HEK293 (cell line): ENCODE data around the gene ATP5F1D.

Experiments
- EGR2 ChIP-seq: fragments of 450-650 bp; formaldehyde crosslinking; IDR thresholded peaks from 2 replicates; pipeline ENCODE4 v1.5.1; 2016; ENCODE audit warnings: low read depth, missing biosample characterization, missing genetic modification characterization
- GLIS1 ChIP-seq: fragments of 450-650 bp; formaldehyde crosslinking; IDR thresholded peaks from 2 replicates; pipeline ENCODE4 v1.5.1; 2016; ENCODE audit warnings: missing biosample characterization, missing genetic modification characterization
- IKZF3 ChIP-seq: fragments of 450-650 bp; IDR thresholded peaks from 2 replicates; pipeline ENCODE4 v1.5.0; 2018; ENCODE audit warnings: missing biosample characterization, mild to moderate bottlenecking, missing genetic modification characterization, moderate library complexity
- MEIS1 ChIP-seq: sonication (generic); formaldehyde crosslinking; IDR thresholded peaks from 2 replicates; pipeline ENCODE4 v1.8.1; 2022; ENCODE audit warnings: missing genetic modification reagents, mild to moderate bottlenecking, borderline replicate concordance
- PRDM6 ChIP-seq: fragments of 450-650 bp; formaldehyde crosslinking; IDR thresholded peaks from 2 replicates; pipeline ENCODE4 v1.5.1; 2017; ENCODE audit warnings: missing biosample characterization, missing genetic modification characterization
- REPIN1 ChIP-seq: fragments of 450-650 bp; formaldehyde crosslinking; IDR thresholded peaks from 2 replicates; pipeline ENCODE4 v1.5.1; 2017; ENCODE audit warnings: missing biosample characterization, missing genetic modification characterization, low read depth
- SCRT2 ChIP-seq: fragments of 450-650 bp; formaldehyde crosslinking; IDR thresholded peaks from 2 replicates; pipeline ENCODE4 v1.5.1; 2016; ENCODE audit warnings: missing biosample characterization, missing genetic modification characterization
- SETDB1 ChIP-seq: IDR thresholded peaks from one replicate; pipeline ENCODE4 v1.6.1; 2017; ENCODE audit warnings: mild to moderate bottlenecking, low read length, moderate library complexity, mixed read lengths; ENCODE audit not compliant: insufficient read length
- WT1 ChIP-seq: fragments of 450-650 bp; formaldehyde crosslinking; IDR thresholded peaks from 2 replicates; pipeline ENCODE4 v1.5.1; 2016; ENCODE audit warnings: missing biosample characterization, missing genetic modification characterization
- YY1 ChIP-seq: fragments of 450-650 bp; formaldehyde crosslinking; IDR thresholded peaks from 2 replicates; pipeline ENCODE4 v1.5.1; 2018; ENCODE audit warnings: missing biosample characterization, missing genetic modification characterization
- YY2 ChIP-seq: fragments of 450-650 bp; formaldehyde crosslinking; IDR thresholded peaks from 2 replicates; pipeline ENCODE4 v1.5.1; 2016; ENCODE audit warnings: missing biosample characterization, missing genetic modification characterization
- ZBTB6 ChIP-seq: fragments of 450-650 bp; formaldehyde crosslinking; IDR thresholded peaks from 2 replicates; pipeline ENCODE4 v1.5.1; 2017; ENCODE audit warnings: missing biosample characterization, missing genetic modification characterization
- ZBTB8A ChIP-seq: fragments of 450-650 bp; formaldehyde crosslinking; IDR thresholded peaks from 2 replicates; pipeline ENCODE4 v1.5.1; 2016; ENCODE audit warnings: missing biosample characterization, missing genetic modification characterization
- ZEB2 ChIP-seq: fragments of 450-650 bp; formaldehyde crosslinking; IDR thresholded peaks from 2 replicates; pipeline ENCODE4 v1.5.1; 2016; ENCODE audit warnings: missing biosample characterization, missing genetic modification characterization
- ZFHX2 ChIP-seq: fragments of 450-650 bp; formaldehyde crosslinking; conservative IDR thresholded peaks from 2 replicates; pipeline ENCODE4 v1.5.1; 2016; ENCODE audit warnings: missing biosample characterization, missing genetic modification characterization
- ZFP41 ChIP-seq: fragments of 450-650 bp; formaldehyde crosslinking; IDR thresholded peaks from 2 replicates; pipeline ENCODE4 v1.5.1; 2016; ENCODE audit warnings: missing biosample characterization, missing genetic modification characterization, borderline replicate concordance
- ZNF132 ChIP-seq: fragments of 450-650 bp; formaldehyde crosslinking; IDR thresholded peaks from 2 replicates; pipeline ENCODE4 v1.5.1; 2017; ENCODE audit warnings: missing biosample characterization, missing genetic modification characterization, borderline replicate concordance
- ZNF16 ChIP-seq: fragments of 450-650 bp; formaldehyde crosslinking; IDR thresholded peaks from 2 replicates; pipeline ENCODE4 v1.5.1; 2016; ENCODE audit warnings: low read depth, missing biosample characterization, missing genetic modification characterization
- ZNF248 ChIP-seq: fragments of 450-650 bp; formaldehyde crosslinking; IDR thresholded peaks from 2 replicates; pipeline ENCODE4 v1.5.1; 2017; ENCODE audit warnings: missing biosample characterization, missing genetic modification characterization
- ZNF362 ChIP-seq: fragments of 450-650 bp; formaldehyde crosslinking; IDR thresholded peaks from 2 replicates; pipeline ENCODE4 v1.5.1; 2016; ENCODE audit warnings: missing biosample characterization, missing genetic modification characterization
- ZNF423 ChIP-seq: fragments of 450-650 bp; formaldehyde crosslinking; IDR thresholded peaks from 2 replicates; pipeline ENCODE4 v1.5.1; 2016; ENCODE audit warnings: missing biosample characterization, missing genetic modification characterization
- ZNF48 ChIP-seq: fragments of 450-650 bp; formaldehyde crosslinking; IDR thresholded peaks from 2 replicates; pipeline ENCODE4 v1.5.1; 2016; ENCODE audit warnings: missing biosample characterization, missing genetic modification characterization
- ZNF560 ChIP-seq: fragments of 450-650 bp; formaldehyde crosslinking; IDR thresholded peaks from 2 replicates; pipeline ENCODE4 v1.5.1; 2017; ENCODE audit warnings: missing biosample characterization, missing genetic modification characterization, borderline replicate concordance
- ZNF571 ChIP-seq: fragments of 450-650 bp; formaldehyde crosslinking; IDR thresholded peaks from 2 replicates; pipeline ENCODE4 v1.5.0; 2017; ENCODE audit warnings: missing biosample characterization, missing genetic modification characterization
- ZNF585B ChIP-seq: fragments of 450-650 bp; formaldehyde crosslinking; IDR thresholded peaks from 2 replicates; pipeline ENCODE4 v1.5.1; 2016; ENCODE audit warnings: missing biosample characterization, missing genetic modification characterization
- ZNF629 ChIP-seq: fragments of 450-650 bp; formaldehyde crosslinking; IDR thresholded peaks from 2 replicates; pipeline ENCODE4 v1.5.1; 2017; ENCODE audit warnings: missing biosample characterization, missing genetic modification characterization
- ZNF664 ChIP-seq: fragments of 450-650 bp; formaldehyde crosslinking; IDR thresholded peaks from 2 replicates; pipeline ENCODE4 v1.5.1; 2016; ENCODE audit warnings: missing biosample characterization, missing genetic modification characterization
- ZNF670 ChIP-seq: fragments of 450-650 bp; formaldehyde crosslinking; IDR thresholded peaks from 2 replicates; pipeline ENCODE4 v1.5.1; 2016; ENCODE audit warnings: missing biosample characterization, missing genetic modification characterization, low read depth
- ZNF776 ChIP-seq: fragments of 450-650 bp; formaldehyde crosslinking; IDR thresholded peaks from 2 replicates; pipeline ENCODE4 v1.5.0; 2017; ENCODE audit warnings: missing biosample characterization, missing genetic modification characterization, borderline replicate concordance
- ZSCAN5A ChIP-seq: fragments of 450-650 bp; formaldehyde crosslinking; IDR thresholded peaks from 2 replicates; pipeline ENCODE4 v1.5.1; 2016; ENCODE audit warnings: missing biosample characterization, missing genetic modification characterization
- TF ChIP-seq, protein P1 (sequence below): fragments of 450-650 bp; formaldehyde crosslinking; IDR thresholded peaks from 2 replicates; pipeline ENCODE4 v1.5.1; 2016; ENCODE audit warnings: missing biosample characterization, missing genetic modification characterization
- TF ChIP-seq, protein P2 (sequence below): fragments of 450-650 bp; formaldehyde crosslinking; IDR thresholded peaks from 2 replicates; pipeline ENCODE4 v1.5.1; 2016; ENCODE audit warnings: missing biosample characterization, missing genetic modification characterization
- TF ChIP-seq, protein P3 (sequence below): fragments of 450-650 bp; formaldehyde crosslinking; IDR thresholded peaks from 2 replicates; pipeline ENCODE4 v1.5.1; 2016; ENCODE audit warnings: missing biosample characterization, missing genetic modification characterization

The ATP5F1D gene

GRCh38 chr19:1259206-1259875 lies 17.8 kb downstream of the ATP5F1D start (continued):
- TF ChIP-seq, protein P1, sequence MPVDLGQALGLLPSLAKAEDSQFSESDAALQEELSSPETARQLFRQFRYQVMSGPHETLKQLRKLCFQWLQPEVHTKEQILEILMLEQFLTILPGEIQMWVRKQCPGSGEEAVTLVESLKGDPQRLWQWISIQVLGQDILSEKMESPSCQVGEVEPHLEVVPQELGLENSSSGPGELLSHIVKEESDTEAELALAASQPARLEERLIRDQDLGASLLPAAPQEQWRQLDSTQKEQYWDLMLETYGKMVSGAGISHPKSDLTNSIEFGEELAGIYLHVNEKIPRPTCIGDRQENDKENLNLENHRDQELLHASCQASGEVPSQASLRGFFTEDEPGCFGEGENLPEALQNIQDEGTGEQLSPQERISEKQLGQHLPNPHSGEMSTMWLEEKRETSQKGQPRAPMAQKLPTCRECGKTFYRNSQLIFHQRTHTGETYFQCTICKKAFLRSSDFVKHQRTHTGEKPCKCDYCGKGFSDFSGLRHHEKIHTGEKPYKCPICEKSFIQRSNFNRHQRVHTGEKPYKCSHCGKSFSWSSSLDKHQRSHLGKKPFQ (tag by site-specific recombination): no peak
- TF ChIP-seq ZNF664 (tag by site-specific recombination): no peak
- TF ChIP-seq ZNF48: no peak
- no peak for TF ChIP-seq SETDB1
- no peak for TF ChIP-seq YY2 (tag by site-specific recombination)
- TF ChIP-seq SCRT2 (tag by site-specific recombination): no peak
- TF ChIP-seq ZNF776: no peak
- TF ChIP-seq PRDM6 (tag by site-specific recombination): no peak
- TF ChIP-seq IKZF3 (tag by site-specific recombination): peak; percentile 10; the same call in 1 of the 2 replicates
- no peak for TF ChIP-seq ZNF423 (tag by site-specific recombination)
- TF ChIP-seq ZBTB6 (tag by site-specific recombination): no peak
- TF ChIP-seq ZNF585B: no peak
- no peak for TF ChIP-seq YY1
- no peak for TF ChIP-seq ZNF670 (tag by site-specific recombination)
- TF ChIP-seq EGR2 (tag by site-specific recombination): peak; percentile 79
- TF ChIP-seq ZNF16 (tag by site-specific recombination): no peak
- TF ChIP-seq ZNF248: no peak
- TF ChIP-seq, protein P2, sequence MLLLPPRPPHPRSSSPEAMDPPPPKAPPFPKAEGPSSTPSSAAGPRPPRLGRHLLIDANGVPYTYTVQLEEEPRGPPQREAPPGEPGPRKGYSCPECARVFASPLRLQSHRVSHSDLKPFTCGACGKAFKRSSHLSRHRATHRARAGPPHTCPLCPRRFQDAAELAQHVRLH (tag by site-specific recombination): no peak
- no peak; the same call in 1 of the 2 replicates for TF ChIP-seq ZBTB8A (tag by site-specific recombination)
- TF ChIP-seq, protein P3, sequence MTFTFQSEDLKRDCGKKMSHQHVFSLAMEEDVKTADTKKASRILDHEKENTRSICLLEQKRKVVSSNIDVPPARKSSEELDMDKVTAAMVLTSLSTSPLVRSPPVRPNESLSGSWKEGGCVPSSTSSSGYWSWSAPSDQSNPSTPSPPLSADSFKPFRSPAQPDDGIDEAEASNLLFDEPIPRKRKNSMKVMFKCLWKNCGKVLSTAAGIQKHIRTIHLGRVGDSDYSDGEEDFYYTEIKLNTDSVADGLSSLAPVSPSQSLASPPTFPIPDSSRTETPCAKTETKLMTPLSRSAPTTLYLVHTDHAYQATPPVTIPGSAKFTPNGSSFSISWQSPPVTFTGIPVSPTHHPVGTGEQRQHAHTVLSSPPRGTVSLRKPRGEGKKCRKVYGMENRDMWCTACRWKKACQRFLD (tag by site-specific recombination): no peak
- TF ChIP-seq ZEB2 (tag by site-specific recombination): 0 out of 2 replicates have a peak, but pooled peaks have one; percentile 67
- no peak for TF ChIP-seq ZNF571 (tag by site-specific recombination)
- TF ChIP-seq REPIN1 (tag by site-specific recombination): 0 out of 2 replicates have a peak, but pooled peaks have one; percentile 40
- TF ChIP-seq ZSCAN5A (tag by site-specific recombination): no peak
- no peak for TF ChIP-seq ZNF132 (tag by site-specific recombination)
- TF ChIP-seq MEIS1: no peak
- TF ChIP-seq ZFP41 (tag by site-specific recombination): no peak
- peak; percentile 82; the same call in 1 of the 2 replicates for TF ChIP-seq WT1 (tag by site-specific recombination)
- TF ChIP-seq ZFHX2 (tag by site-specific recombination): peak; percentile 82
- TF ChIP-seq ZNF629 (tag by site-specific recombination): peak; percentile 50; the same call in 1 of the 2 replicates
- peak; percentile 94 for TF ChIP-seq GLIS1 (tag by site-specific recombination)
- TF ChIP-seq ZNF362 (tag by site-specific recombination): no peak
- TF ChIP-seq ZNF560 (tag by site-specific recombination): no peak
